Stimulated activated memory B cell treated with anti-CD40 and anti-IgM and Interleukin-4, amounts not matched to agents 10 μg/mL and 1 μg/mL and 100 μg/mL, for 72 hours (primary cell): ENCODE data around the gene TTLL8.
"Not testable (repeated sequence)": the region's sequence is repeated elsewhere in the genome, so short reads cannot be mapped to it uniquely, and the experiment has no call there.

Experiments
- ATAC-seq: fragments of 150-1000 bp; cut with Tn5 transposase; 2 replicates; pipeline ENCODE4 v1.10.0; 2021
- H3K27ac Mint-ChIP-seq: one replicate; pipeline ENCODE4 v1.8.0; 2022; ENCODE audit warnings: mild to moderate bottlenecking, mixed read lengths
- H3K27me3 Mint-ChIP-seq: one replicate; pipeline ENCODE4 v1.8.0; 2022; ENCODE audit warnings: mixed read lengths
- H3K36me3 Mint-ChIP-seq: one replicate; pipeline ENCODE4 v1.8.0; 2022; ENCODE audit warnings: mixed read lengths
- H3K4me1 Mint-ChIP-seq: one replicate; pipeline ENCODE4 v1.8.0; 2022; ENCODE audit warnings: mixed read lengths
- H3K4me3 Mint-ChIP-seq: one replicate; pipeline ENCODE4 v1.8.0; 2022; ENCODE audit warnings: mild to moderate bottlenecking, moderate library complexity, mixed read lengths
- H3K9me3 Mint-ChIP-seq: one replicate; pipeline ENCODE4 v1.8.0; 2022; ENCODE audit warnings: mixed read lengths

The TTLL8 gene

DNA sequence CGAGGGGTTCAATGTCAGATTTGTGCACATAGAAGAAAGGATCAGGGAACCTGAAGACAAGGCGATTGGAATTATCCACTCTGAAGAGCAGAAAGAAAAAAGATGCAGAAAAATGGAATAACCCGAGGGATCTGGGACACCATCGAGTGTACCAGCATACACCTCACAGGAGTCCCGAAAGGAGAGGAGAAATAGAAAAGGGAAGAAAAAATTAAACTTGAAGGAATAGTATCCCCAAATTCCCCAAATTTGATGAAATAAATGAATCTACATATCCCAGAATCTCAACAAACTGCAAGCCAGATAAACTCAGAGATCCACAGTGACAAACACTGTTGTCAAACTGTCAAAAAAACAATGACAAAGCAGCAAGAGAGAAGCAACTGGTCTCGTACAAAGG, 66.9 kb downstream of the TTLL8 start:
- no peak overlapping the region for H3K4me3 Mint-ChIP-seq
- peaks cover 7% of the 10 kb centered on the region for H3K36me3 Mint-ChIP-seq
- no peak overlapping the region for H3K27ac Mint-ChIP-seq
- H3K9me3 Mint-ChIP-seq = peaks cover 9% of the 10 kb centered on the region
- H3K27me3 Mint-ChIP-seq = peaks cover 4% of the 10 kb centered on the region
- no peak for ATAC-seq
- peaks cover 17% of the 10 kb centered on the region for H3K4me1 Mint-ChIP-seq

DNA sequence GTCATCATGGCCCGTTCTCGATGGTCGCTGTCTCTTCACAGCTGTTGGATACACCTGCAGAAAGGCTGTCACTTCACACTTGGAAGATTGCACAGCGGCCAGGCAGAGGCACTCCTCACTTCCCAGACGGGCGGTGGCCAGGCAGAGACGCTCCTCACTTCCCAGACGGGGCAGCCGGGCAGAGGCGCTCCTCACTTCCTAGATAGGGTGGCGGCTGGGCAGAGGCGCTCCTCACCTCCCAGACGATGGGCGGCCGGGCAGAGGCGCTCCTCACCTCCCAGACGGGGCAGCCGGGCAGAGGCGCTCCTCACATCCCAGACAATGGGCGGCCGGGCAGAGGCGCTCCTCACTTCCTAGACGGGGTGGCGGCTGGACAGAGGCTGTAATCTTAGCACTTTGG, 68.3 kb downstream of the TTLL8 start:
- H3K9me3 Mint-ChIP-seq = peaks cover 16% of the 10 kb centered on the region
- not testable (repeated sequence) for H3K4me3 Mint-ChIP-seq, H3K27ac Mint-ChIP-seq, ATAC-seq
- H3K4me1 Mint-ChIP-seq = peaks cover 10% of the 10 kb centered on the region
- peaks cover 12% of the 10 kb centered on the region for H3K36me3 Mint-ChIP-seq
- peaks cover 17% of the 10 kb centered on the region for H3K27me3 Mint-ChIP-seq

DNA sequence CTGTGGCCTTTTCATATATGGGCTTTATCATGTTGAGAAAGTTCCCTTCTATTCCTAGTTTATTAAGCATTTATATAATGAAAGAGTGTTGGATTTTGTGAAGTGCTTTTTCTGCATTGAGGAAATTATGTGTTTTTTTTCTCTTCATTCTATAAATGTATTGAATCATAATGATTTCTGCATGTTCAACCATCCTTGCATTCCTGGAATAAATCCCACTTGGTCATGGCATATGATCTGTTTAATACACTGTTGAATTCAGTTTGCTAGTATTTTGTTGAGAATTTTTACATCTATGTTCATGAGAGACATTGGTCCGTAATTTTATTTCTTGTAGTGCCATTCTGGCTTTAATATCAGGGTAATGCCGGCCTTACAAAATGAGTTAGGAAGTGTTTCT, 71.8 kb downstream of the TTLL8 start:
- H3K27me3 Mint-ChIP-seq = peaks cover 28% of the 10 kb centered on the region
- H3K4me3 Mint-ChIP-seq = no peak overlapping the region
- peaks cover 12% of the 10 kb centered on the region for H3K36me3 Mint-ChIP-seq
- no peak overlapping the region for H3K27ac Mint-ChIP-seq
- H3K9me3 Mint-ChIP-seq = peaks cover 16% of the 10 kb centered on the region
- H3K4me1 Mint-ChIP-seq = peaks cover 7% of the 10 kb centered on the region
- ATAC-seq = no peak

DNA sequence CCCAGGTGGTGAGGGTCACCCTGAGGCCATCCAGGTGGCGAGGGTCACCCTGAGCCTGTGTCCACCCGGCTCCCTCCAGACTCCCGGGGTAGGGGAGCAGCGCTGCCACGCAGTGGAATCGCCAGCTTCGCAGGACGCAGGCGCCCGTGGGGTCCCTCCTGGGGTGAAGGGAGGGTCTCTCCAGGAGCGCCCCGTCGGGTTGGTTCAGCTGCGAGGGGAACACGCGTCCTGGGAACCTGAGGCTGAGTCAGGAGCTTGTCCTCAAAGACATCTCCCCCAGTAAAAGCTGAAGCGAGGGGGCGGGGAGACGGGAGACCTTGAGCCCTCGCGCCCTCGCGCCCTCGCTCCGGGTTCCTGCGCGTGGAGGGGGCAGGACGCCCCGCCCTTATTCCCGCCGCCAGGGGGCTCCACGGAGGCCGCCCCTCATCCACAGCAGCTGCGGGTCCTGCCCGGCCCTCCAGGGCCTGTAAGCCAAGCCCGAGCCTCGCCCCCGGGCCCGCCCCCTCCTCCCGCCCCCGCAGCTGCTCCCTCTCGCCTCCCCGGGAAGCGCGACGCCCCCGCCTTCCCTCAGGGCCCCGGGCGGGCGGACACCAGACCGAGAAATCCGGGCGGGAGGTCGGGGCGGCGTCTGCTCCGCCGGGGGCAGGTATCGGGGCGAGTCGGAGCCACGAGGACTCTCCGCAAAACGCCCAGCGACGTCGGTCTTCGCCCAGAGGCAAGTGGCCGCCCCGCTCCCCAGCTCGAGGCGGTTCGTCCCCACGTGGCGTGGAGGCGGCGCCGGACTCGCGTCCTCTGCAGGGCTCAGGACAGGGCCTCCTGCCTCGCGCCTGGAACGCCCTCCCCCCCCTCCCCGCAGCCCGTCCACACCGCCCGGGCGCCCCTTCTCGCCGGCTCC, 74.7 kb downstream of the TTLL8 start:
- peak; percentile 58 for ATAC-seq
- Mint-ChIP-seq H3K27me3 (peaks cover 28% of the 10 kb centered on the region), H3K27ac (peak overlapping the region; percentile 67), H3K4me3 (peak overlapping the region; percentile 47), H3K4me1 (peaks cover 7% of the 10 kb centered on the region), H3K9me3 (peaks cover 15% of the 10 kb centered on the region), H3K36me3 (peaks cover 15% of the 10 kb centered on the region)

DNA sequence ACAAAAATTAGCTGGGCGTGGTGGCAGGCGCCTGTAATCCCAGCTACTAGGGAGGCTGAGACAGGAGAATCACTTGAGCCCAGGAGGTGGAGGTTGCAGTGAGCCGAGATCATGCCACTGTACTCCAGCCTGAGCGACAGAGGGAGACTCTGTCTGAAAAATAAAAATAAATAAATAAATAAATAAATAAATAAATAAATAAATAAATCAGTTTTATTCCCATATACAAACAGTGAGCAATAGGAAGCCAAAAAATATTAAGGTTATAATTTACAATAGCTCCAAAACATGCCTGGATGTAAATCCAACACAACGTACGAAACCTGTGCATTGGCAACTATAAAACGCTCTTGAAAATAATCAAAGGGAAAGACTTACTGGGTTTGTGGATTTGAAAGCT, 76.3 kb downstream of the TTLL8 start:
- Mint-ChIP-seq H3K36me3 (peaks cover 15% of the 10 kb centered on the region), H3K27me3 (peaks cover 28% of the 10 kb centered on the region), H3K9me3 (peaks cover 15% of the 10 kb centered on the region)
- not testable (repeated sequence) for H3K4me1 Mint-ChIP-seq, H3K4me3 Mint-ChIP-seq, ATAC-seq, H3K27ac Mint-ChIP-seq

DNA sequence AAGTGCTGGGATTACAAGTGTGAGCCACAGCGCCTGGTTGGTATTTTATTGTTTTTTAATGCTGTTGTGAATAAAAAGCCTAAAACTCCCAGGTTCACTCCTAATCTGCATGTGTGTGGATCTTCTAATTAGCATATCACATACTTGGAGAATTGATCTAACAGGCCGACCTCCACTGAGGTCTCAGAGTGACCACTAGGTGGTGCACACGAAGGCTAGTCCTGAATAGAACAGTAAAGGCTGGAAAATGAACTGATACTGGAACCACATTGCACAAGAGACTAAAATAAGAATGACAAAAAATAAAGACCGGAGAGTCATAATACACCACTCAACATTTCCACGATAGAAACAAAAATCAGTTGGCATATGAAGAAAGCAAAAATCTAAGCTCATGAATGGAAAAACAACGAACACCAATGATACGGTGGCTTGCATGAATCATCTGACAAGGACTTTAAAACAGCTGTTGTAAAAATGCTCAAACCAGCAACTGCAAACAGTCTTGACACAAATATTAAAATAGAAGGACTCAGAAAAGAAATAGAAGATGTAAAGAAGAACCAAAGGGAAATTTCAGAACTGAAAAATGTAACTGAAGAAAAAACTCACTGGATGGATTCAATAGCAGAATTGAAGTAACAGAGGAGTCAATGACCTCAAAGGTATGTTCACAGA, 78.4 kb downstream of the TTLL8 start:
- Mint-ChIP-seq H3K27me3 (peaks cover 10% of the 10 kb centered on the region), H3K4me1 (peaks cover 24% of the 10 kb centered on the region), H3K4me3 (peak overlapping the region; percentile 18), H3K36me3 (peaks cover 10% of the 10 kb centered on the region), H3K27ac (no peak overlapping the region), H3K9me3 (peaks cover 11% of the 10 kb centered on the region)
- peak; percentile 32 for ATAC-seq

DNA sequence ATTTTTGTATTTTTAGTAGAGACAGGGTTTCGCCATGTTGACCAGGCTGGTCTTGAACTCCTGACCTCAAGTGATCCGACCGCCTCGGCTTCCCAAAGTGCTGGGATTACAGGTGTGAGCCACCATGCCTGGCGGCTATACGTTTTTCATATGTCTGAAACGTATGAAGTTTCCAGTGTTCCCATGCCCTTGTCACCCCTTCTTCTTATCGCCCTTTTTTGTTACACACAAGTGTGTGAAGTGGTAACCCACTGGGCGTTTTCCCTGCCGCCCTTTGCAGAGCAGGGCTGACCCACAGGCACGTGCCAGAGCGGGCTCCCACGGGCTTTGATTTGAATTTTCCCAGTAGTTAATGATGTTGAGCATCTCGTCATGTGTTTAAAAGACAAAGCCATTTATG, 80.5 kb downstream of the TTLL8 start:
- peaks cover 17% of the 10 kb centered on the region for H3K4me1 Mint-ChIP-seq
- no peaks in the 10 kb centered on the region for H3K27me3 Mint-ChIP-seq
- ATAC-seq = no peak
- no peak overlapping the region for H3K4me3 Mint-ChIP-seq
- no peak overlapping the region for H3K27ac Mint-ChIP-seq
- peaks cover 10% of the 10 kb centered on the region for H3K36me3 Mint-ChIP-seq
- peaks cover 11% of the 10 kb centered on the region for H3K9me3 Mint-ChIP-seq

DNA sequence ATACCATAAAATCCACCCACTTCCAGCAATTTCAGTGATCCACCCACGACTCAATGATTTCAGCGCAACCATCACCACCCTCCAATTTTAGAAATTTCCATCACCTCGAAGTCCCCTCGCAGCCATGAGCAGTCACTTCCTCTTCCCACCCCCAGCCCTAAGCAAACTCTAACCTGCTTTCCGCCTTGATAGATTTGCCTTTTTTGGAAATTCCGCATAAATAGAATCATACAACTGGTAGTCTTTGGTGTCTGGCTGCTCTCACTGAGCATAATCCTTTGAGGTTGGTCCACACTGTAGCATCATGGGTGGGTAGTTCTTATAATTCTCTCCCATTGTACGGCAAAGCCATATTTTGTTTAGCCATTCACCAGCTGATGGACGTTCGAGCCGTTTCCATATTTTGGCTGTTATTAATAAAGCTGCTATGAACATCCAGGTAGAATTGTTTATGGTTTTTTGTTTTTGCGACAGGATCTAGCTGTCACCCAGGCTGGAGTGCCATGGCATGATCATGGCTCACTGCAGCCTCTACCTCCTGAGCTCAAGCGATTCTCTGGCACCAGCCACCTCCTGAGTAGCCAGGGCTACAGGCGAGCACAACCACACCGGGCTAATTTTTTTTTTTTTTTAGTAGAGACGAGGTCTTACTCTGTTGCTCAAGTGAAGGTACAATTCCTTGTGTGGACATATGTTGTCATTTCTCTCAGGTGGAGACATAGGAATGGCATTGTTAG, 81.5 kb downstream of the TTLL8 start:
- ATAC-seq = peak; percentile 81
- H3K36me3 Mint-ChIP-seq = peaks cover 10% of the 10 kb centered on the region
- peak overlapping the region; percentile 27 for H3K4me3 Mint-ChIP-seq
- H3K27ac Mint-ChIP-seq = peak overlapping the region; percentile 84
- H3K4me1 Mint-ChIP-seq = peaks cover 17% of the 10 kb centered on the region
- H3K27me3 Mint-ChIP-seq = no peaks in the 10 kb centered on the region
- peaks cover 11% of the 10 kb centered on the region for H3K9me3 Mint-ChIP-seq

DNA sequence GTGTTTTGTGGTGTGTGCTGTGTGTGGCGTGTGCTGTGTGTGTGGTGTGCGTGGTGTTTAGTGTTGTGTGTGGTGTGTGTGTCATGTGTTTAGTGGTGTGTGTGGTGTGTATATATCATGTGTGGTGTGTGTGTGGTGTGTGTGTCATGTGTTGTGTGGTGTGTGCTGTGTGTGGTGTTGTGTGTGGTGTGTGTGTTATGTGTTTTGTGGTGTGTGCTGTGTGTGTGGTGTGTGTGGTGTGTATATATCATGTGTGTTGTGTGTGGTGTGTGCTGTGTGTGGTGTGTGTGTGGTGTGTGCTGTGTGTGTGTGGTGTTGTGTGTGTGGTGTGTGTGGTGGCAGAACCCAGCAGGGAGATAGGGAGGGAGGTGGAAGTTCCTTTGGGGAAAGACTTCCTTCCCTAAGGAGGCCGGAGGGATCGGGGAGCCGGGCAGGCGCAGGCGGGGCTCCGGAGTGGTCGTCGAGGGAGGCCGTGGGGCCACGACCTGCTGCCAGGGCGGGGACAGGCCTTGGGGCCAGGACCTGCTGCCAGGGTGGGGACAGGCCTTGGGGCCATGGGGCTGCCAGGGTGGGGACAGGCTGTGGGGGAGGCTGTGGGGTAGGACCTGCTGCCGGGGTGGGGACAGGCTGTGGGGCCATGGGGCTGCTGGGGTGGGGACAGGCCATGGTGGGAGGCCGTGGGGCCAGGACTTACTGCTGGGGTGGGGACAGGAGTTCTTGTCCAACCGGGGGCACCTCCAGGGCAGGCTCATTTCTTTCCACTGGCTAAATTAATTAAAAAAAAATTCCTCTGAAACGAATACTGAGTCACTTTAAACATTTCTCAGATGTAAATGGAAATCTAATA, 82.3 kb downstream of the TTLL8 start:
- Mint-ChIP-seq H3K4me3 (peak overlapping the region; percentile 18), H3K9me3 (peaks cover 11% of the 10 kb centered on the region), H3K36me3 (peaks cover 10% of the 10 kb centered on the region), H3K4me1 (peaks cover 20% of the 10 kb centered on the region), H3K27me3 (no peaks in the 10 kb centered on the region), H3K27ac (peak overlapping the region; percentile 84)
- ATAC-seq = peak; percentile 71

DNA sequence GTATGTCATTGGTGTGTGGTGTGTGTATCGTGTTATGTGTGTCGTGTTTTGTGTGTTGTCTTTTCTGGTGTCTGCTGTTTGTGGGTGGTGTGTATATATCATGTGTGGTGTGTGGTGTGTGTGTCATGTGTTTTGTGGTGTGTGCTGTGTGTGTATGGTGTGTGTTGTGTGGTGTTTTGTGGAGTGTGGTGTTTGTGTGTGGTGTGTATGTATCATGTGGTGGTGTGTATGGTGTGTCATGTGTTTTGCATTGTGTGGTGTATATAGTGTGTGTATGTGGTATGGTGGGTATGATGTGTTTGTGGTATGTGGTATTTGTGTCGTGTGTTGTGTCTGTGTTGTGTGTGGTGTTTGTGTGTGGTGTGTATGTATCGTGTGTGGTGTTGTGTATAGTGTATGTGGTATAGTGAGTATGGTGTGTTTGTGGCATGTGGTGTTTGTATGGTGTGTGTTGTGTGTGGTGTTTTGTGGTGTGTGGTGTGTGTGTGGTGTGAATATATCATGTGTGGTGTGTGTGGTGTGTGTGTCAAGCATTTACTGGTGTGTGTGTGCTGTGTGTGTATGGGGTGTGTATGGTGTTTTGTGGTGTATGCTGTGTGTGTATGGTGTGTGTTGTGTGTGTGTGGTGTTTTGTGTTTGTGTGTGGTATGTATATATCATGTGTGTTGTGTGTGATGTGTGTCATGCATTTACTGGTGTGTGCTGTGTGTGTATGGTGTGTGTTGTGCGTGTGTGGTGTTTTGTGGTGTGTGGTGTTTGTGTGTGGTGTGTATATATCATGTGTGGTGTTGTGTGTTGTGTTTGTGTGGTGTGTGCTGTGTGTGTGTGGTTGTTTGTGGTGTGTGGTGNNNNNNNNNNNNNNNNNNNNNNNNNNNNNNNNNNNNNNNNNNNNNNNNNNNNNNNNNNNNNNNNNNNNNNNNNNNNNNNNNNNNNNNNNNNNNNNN, 84.8 kb downstream of the TTLL8 start:
- Mint-ChIP-seq H3K9me3 (peaks cover 3% of the 10 kb centered on the region), H3K36me3 (no peaks in the 10 kb centered on the region), H3K27ac (no peak overlapping the region), H3K27me3 (no peaks in the 10 kb centered on the region), H3K4me1 (peaks cover 31% of the 10 kb centered on the region), H3K4me3 (no peak overlapping the region)
- ATAC-seq = no peak

DNA sequence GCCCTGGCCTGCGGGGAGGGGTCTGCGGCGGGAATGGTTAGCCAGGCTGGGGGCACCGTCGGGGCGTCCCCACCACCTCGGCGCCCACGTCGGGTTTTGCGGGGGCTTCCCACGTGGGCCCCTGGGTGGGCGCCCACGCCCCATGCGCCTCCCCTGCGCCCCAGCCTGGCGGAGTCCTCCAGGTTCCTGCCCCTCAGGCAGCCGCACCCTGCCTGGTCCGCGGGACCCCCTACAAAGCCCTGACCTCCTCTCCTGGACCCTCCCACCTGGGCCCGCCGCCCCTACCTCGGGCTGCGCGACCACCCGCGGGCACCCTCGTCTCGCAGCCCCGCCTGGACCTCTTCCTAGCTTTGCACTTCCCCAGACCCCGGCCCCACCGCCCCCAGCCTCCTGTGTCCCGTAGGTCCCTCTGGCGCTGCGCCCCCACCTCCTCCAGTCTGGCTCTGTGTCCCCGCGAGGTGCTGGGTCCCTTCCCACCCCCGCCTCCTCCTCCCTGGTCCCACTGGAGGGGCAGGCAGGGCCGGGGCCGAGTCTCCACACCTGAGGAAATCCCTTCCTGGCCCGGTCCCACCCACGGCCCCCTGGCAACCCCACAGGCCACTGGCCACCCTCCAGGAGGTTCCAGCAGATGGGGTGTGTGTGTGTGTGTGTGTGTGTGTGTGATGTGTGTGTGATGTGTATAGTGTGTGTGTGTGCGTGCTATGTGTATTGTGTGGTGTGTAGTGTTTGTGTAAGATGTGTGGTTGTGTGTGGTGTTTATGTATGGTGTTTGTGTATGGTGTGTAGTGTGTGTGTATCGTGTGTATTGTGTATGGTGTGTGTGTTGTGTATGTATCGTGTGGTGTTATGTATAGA, 85.7 kb downstream of the TTLL8 start:
- H3K27me3 Mint-ChIP-seq = no peaks in the 10 kb centered on the region
- peaks cover 39% of the 10 kb centered on the region for H3K4me1 Mint-ChIP-seq
- ATAC-seq = no peak
- peaks cover 3% of the 10 kb centered on the region for H3K9me3 Mint-ChIP-seq
- H3K27ac Mint-ChIP-seq = no peak overlapping the region
- peaks cover 2% of the 10 kb centered on the region for H3K36me3 Mint-ChIP-seq
- no peak overlapping the region for H3K4me3 Mint-ChIP-seq

DNA sequence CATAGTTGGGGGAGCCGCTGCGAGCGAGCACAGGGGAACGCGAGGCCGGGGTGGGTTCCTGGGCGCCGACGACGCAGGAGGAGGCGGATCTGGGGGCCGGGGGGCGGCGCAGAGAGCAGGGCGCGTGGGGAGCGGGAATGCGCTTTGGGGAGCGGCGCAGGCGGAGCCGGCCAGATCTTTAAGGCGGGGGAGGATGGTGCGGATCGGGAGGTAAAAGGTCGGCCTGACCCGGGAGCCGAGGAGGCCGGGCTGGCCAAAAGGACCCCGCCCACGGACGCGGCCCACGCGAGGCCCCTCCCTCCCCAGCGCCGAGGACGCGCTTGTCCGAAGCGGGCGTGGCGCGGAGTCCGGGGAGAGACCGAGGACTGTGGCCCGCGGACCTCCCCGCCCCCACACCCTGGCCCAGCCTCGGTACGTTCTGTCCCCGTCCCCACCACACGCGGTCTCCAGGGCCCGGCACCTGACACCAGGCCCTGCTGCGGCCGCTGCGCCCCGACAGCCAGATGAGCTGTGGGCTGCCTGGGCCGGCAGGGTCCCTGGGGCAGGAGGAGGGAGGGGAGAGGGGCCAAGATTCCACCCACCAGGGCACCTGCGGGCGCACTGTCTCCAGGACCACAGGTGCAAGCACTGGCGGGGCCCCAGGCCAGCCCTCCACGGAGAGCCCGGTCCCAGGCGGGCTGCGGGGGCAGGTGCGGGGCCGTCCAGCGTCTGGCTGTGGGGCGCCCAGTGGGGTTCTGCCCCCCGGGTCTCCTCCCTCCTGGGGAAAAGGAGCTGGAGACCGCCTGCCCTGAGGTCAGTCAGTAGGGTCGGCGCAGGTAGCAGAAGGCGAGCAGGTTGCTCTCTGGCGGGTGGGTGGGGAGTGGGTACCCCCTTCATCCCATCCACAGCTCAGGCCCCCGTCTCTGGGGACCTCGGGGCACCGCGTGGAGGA, 86.6 kb downstream of the TTLL8 start:
- Mint-ChIP-seq H3K27me3 (no peaks in the 10 kb centered on the region), H3K4me1 (peaks cover 44% of the 10 kb centered on the region), H3K36me3 (peaks cover 5% of the 10 kb centered on the region), H3K27ac (peak overlapping the region; percentile 95), H3K9me3 (peaks cover 3% of the 10 kb centered on the region), H3K4me3 (peak overlapping the region; percentile 79)
- ATAC-seq = peak; percentile 54
